Uterus (tissue), 2 donors: Measurements from ENCODE around the gene HAVCR2.

Experiments
- POLR2A ChIP-seq, 2 donors: fragments of 450-650 bp; IDR thresholded peaks; one replicate each; pipeline ENCODE4 v1.6.1; 2016; ENCODE audit warnings: antibody characterized with exemption in 2 of 2, mild to moderate bottlenecking in 1 of 2, moderate library complexity in 1 of 2
- TF ChIP-seq, protein P1 (sequence below), 4 experiments: fragments of 200-600 bp in 2 of 4; fragments of 450-650 bp in 2 of 4; sonication (generic) in 2 of 4; IDR thresholded peaks; one replicate each; pipeline ENCODE4 v1.5.1; 2016 to 2019; ENCODE audit warnings: antibody characterized with exemption in 4 of 4, mild to moderate bottlenecking in 2 of 4, moderate library complexity in 1 of 4

- TF ChIP-seq, protein P1, sequence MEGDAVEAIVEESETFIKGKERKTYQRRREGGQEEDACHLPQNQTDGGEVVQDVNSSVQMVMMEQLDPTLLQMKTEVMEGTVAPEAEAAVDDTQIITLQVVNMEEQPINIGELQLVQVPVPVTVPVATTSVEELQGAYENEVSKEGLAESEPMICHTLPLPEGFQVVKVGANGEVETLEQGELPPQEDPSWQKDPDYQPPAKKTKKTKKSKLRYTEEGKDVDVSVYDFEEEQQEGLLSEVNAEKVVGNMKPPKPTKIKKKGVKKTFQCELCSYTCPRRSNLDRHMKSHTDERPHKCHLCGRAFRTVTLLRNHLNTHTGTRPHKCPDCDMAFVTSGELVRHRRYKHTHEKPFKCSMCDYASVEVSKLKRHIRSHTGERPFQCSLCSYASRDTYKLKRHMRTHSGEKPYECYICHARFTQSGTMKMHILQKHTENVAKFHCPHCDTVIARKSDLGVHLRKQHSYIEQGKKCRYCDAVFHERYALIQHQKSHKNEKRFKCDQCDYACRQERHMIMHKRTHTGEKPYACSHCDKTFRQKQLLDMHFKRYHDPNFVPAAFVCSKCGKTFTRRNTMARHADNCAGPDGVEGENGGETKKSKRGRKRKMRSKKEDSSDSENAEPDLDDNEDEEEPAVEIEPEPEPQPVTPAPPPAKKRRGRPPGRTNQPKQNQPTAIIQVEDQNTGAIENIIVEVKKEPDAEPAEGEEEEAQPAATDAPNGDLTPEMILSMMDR (IDR thresholded peaks at IDR 0.05): no peak
- TF ChIP-seq POLR2A (IDR thresholded peaks at IDR 0.05): no peak
These were observed 22.9 kb downstream of the HAVCR2 start for GRCh38 chr5:157085930-157086329.
